NCI-H2081 treated with DMSO at 0.1 percent for 48 hours (cell line): ENCODE measurements around the gene CAMK2B.
A peak's percentile ranks its signal among the peaks of the same experiment; 100 is the strongest.

Experiments used
- DNase-seq: peaks from one replicate; lab custom pipeline; 2025; lab: John Stamatoyannopoulos, UW

The CAMK2B gene

GRCh38 chr7:44273681-44274622 lies 51.4 kb downstream of the CAMK2B start:
- DNase-seq: no peak

- no peak for DNase-seq
These were observed 52.4 kb downstream of the CAMK2B start for GRCh38 chr7:44272981-44273380.

GRCh38 chr7:44272456-44272855 lies 52.9 kb downstream of the CAMK2B start:
- no peak for DNase-seq

GRCh38 chr7:44269943-44270493 lies 55.4 kb downstream of the CAMK2B start:
- DNase-seq: no peak

- no peak for DNase-seq
These were observed 56.0 kb downstream of the CAMK2B start for GRCh38 chr7:44269417-44269816.

- DNase-seq: no peak
These were observed 56.7 kb downstream of the CAMK2B start for GRCh38 chr7:44268671-44269070.

GRCh38 chr7:44267719-44268421 lies 57.5 kb downstream of the CAMK2B start:
- DNase-seq: no peak

- no peak for DNase-seq
These were observed 58.2 kb downstream of the CAMK2B start for GRCh38 chr7:44267178-44267577.

- no peak for DNase-seq
These were observed 58.9 kb downstream of the CAMK2B start for GRCh38 chr7:44266526-44266925.

- no peak for DNase-seq
These were observed 59.7 kb downstream of the CAMK2B start for GRCh38 chr7:44265728-44266127.

- peak; percentile 95 for DNase-seq
These were observed 61.0 kb downstream of the CAMK2B start for GRCh38 chr7:44264221-44264931.

- DNase-seq: no peak
These were observed 61.9 kb downstream of the CAMK2B start for GRCh38 chr7:44263326-44264082.

GRCh38 chr7:44262031-44262430 lies 63.4 kb downstream of the CAMK2B start:
- DNase-seq: no peak

GRCh38 chr7:44261240-44261639 lies 64.2 kb downstream of the CAMK2B start:
- no peak for DNase-seq

- DNase-seq: no peak
These were observed 65.6 kb downstream of the CAMK2B start for GRCh38 chr7:44259547-44260457.

GRCh38 chr7:44258865-44259546 lies 66.4 kb downstream of the CAMK2B start:
- DNase-seq: no peak

- no peak for DNase-seq
These were observed 67.0 kb downstream of the CAMK2B start for GRCh38 chr7:44258423-44258760.

GRCh38 chr7:44257618-44258422 lies 67.6 kb downstream of the CAMK2B start:
- no peak for DNase-seq

GRCh38 chr7:44257213-44257612 lies 68.2 kb downstream of the CAMK2B start:
- no peak for DNase-seq
